ENCODE data around the gene PAF1. TPM values are rescaled to one million over a fixed set of nuclear protein-coding genes. Genes with fewer than 3 reads are reported as not detected.

The PAF1 gene
- total and polyA plus RNA-seq, 2 of the 13 experiments (the other 11 are each of a cell fraction or from before 2014, with no cell fraction given), result 30.2 to 31.1 TPM

DNA sequence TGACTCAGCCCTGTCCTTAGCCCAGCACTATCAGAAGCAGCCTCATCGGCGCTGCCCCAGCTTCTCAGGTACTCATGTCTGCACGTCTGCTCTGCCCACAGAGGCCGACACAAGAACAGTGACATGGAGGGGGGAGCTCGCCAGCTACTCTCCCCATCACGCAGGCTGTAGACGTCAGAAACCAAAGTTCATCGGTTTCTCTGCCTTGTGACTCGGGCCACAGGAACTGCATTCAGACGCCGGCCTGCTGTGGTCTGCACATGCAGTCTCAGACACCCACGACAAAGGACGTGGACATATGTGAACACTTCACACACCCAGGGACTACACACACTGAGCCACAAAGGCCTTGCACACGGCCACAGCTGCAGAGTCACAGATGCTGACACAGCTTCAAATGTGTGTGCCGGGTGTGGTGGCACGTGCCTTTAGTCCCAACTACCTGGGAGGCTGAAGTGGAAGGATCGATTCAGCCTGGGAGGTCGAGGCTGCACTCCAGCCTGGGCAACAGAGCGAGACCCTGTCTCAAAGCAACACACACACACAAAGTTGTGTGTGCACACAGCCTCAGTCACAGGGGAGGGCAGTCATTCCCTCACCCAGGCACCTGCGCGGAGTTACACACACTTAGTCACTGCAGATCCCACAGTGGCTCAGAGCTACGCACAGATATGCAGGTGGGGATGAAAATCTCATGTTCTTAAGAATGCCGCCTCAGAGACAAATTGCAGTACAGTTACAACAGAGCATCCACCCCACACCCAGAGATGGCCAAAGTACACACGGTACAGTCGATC lies 10.8 kb upstream of the PAF1 start (continued):
- TF ChIP-seq KAT2B (IDR thresholded peaks at IDR 0.05; ENCODE audit: borderline replicate concordance, low read depth, low read length), result no peak
- TF ChIP-seq, protein P1, sequence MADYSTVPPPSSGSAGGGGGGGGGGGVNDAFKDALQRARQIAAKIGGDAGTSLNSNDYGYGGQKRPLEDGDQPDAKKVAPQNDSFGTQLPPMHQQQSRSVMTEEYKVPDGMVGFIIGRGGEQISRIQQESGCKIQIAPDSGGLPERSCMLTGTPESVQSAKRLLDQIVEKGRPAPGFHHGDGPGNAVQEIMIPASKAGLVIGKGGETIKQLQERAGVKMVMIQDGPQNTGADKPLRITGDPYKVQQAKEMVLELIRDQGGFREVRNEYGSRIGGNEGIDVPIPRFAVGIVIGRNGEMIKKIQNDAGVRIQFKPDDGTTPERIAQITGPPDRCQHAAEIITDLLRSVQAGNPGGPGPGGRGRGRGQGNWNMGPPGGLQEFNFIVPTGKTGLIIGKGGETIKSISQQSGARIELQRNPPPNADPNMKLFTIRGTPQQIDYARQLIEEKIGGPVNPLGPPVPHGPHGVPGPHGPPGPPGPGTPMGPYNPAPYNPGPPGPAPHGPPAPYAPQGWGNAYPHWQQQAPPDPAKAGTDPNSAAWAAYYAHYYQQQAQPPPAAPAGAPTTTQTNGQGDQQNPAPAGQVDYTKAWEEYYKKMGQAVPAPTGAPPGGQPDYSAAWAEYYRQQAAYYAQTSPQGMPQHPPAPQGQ (CRISPR knock-in tag; IDR thresholded peaks at IDR 0.05; ENCODE audit: borderline replicate concordance), result no peak
- TF ChIP-seq, protein P2, sequence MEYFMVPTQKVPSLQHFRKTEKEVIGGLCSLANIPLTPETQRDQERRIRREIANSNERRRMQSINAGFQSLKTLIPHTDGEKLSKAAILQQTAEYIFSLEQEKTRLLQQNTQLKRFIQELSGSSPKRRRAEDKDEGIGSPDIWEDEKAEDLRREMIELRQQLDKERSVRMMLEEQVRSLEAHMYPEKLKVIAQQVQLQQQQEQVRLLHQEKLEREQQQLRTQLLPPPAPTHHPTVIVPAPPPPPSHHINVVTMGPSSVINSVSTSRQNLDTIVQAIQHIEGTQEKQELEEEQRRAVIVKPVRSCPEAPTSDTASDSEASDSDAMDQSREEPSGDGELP (IDR thresholded peaks at IDR 0.05; ENCODE audit: borderline replicate concordance, low read depth), result peak; percentile 43; the same call in 1 of the 2 replicates
- TF ChIP-seq SCMH1 (CRISPR knock-in tag; IDR thresholded peaks at IDR 0.05; ENCODE audit: borderline replicate concordance), result no peak
- no peak for TF ChIP-seq SRSF9 (IDR thresholded peaks at IDR 0.05; ENCODE audit: borderline replicate concordance, insufficient read depth, low read depth, low read length, poor library complexity, severe bottlenecking)
- no peak for TF ChIP-seq PRPF4 (IDR thresholded peaks at IDR 0.05; ENCODE audit: low read depth, low read length, poor library complexity, severe bottlenecking)
- TF ChIP-seq, protein P3, sequence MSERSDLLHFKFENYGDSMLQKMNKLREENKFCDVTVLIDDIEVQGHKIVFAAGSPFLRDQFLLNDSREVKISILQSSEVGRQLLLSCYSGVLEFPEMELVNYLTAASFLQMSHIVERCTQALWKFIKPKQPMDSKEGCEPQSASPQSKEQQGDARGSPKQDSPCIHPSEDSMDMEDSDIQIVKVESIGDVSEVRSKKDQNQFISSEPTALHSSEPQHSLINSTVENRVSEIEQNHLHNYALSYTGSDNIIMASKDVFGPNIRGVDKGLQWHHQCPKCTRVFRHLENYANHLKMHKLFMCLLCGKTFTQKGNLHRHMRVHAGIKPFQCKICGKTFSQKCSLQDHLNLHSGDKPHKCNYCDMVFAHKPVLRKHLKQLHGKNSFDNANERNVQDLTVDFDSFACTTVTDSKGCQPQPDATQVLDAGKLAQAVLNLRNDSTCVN (CRISPR knock-in tag; IDR thresholded peaks at IDR 0.05; ENCODE audit: borderline replicate concordance), result peak; percentile 41; the same call in 1 of the 2 replicates
- peak; percentile 85; the same call in 1 of the 2 replicates for TF ChIP-seq ZNF232 (CRISPR knock-in tag; IDR thresholded peaks at IDR 0.05; ENCODE audit: borderline replicate concordance)
- 0 out of 2 replicates have a peak, but pooled peaks have one; percentile 14 for TF ChIP-seq ZNF251 (CRISPR knock-in tag; IDR thresholded peaks at IDR 0.05)
- no peak for TF ChIP-seq SOX13 (IDR thresholded peaks at IDR 0.05)
- peak in 1 of 2 experiments; percentile 56; a peak in 2 of 4 replicates for TF ChIP-seq SOX13 (CRISPR knock-in tag; conservative IDR thresholded peaks at IDR 0.05 in 1 of 2, IDR thresholded peaks at IDR 0.05 in 1 of 2)
- TF ChIP-seq, protein P4, sequence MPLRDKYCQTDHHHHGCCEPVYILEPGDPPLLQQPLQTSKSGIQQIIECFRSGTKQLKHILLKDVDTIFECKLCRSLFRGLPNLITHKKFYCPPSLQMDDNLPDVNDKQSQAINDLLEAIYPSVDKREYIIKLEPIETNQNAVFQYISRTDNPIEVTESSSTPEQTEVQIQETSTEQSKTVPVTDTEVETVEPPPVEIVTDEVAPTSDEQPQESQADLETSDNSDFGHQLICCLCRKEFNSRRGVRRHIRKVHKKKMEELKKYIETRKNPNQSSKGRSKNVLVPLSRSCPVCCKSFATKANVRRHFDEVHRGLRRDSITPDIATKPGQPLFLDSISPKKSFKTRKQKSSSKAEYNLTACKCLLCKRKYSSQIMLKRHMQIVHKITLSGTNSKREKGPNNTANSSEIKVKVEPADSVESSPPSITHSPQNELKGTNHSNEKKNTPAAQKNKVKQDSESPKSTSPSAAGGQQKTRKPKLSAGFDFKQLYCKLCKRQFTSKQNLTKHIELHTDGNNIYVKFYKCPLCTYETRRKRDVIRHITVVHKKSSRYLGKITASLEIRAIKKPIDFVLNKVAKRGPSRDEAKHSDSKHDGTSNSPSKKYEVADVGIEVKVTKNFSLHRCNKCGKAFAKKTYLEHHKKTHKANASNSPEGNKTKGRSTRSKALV (CRISPR knock-in tag; IDR thresholded peaks at IDR 0.05), result no peak
- TF ChIP-seq CHCHD3 (CRISPR knock-in tag; IDR thresholded peaks at IDR 0.05), result no peak
- TF ChIP-seq ZSCAN20 (CRISPR knock-in tag; IDR thresholded peaks at IDR 0.05; ENCODE audit: borderline replicate concordance), result no peak
- TF ChIP-seq ZNF12 (CRISPR knock-in tag; IDR thresholded peaks at IDR 0.05), result no peak; the same call in 1 of the 2 replicates
- TF ChIP-seq, protein P5, sequence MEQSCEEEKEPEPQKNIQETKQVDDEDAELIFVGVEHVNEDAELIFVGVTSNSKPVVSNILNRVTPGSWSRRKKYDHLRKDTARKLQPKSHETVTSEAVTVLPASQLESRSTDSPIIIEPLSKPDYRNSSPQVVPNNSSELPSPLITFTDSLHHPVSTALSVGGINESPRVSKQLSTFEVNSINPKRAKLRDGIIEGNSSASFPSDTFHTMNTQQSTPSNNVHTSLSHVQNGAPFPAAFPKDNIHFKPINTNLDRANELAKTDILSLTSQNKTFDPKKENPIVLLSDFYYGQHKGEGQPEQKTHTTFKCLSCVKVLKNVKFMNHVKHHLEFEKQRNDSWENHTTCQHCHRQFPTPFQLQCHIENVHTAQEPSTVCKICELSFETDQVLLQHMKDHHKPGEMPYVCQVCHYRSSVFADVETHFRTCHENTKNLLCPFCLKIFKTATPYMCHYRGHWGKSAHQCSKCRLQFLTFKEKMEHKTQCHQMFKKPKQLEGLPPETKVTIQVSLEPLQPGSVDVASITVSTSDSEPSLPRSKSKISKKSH (CRISPR knock-in tag; IDR thresholded peaks at IDR 0.05; ENCODE audit: borderline replicate concordance), result peak; percentile 93; the same call in 1 of the 2 replicates
- peak; percentile 50; the same call in 1 of the 2 replicates for TF ChIP-seq ZNF652 (CRISPR knock-in tag; IDR thresholded peaks at IDR 0.05; ENCODE audit: borderline replicate concordance, low read depth)
- TF ChIP-seq ZNF605 (CRISPR knock-in tag; IDR thresholded peaks at IDR 0.05), result peak; percentile 69; the same call in 1 of the 2 replicates
- TF ChIP-seq ZNF205 (CRISPR knock-in tag; IDR thresholded peaks at IDR 0.05), result peak; percentile 85

All from HepG2 (cell line).